GM03348 (cell line): ENCODE data around the gene ZNF625.

ENCODE experiments used
- DNase-seq: peaks from one replicate; pipeline ENCODE4 v3.0.0; 2012; ENCODE audit warnings: low spot score

The ZNF625 gene

GRCh38 chr19:12156223-12157058 lies at the start of gene ZNF625:
ZNF625 (minus strand) TSS chr19:12156734; CDS start chr19:12156558, 176 bp downstream.
- peak; percentile 96 for DNase-seq

- no peak for DNase-seq
These were observed 48.8 kb upstream of the ZNF625 start for GRCh38 chr19:12205296-12205695.

GRCh38 chr19:12202250-12202649 lies 45.7 kb upstream of the ZNF625 start:
- DNase-seq = no peak

GRCh38 chr19:12199757-12200419 lies 43.4 kb upstream of the ZNF625 start:
- DNase-seq = no peak

GRCh38 chr19:12198136-12198535 lies 41.6 kb upstream of the ZNF625 start:
- no peak for DNase-seq

GRCh38 chr19:12194827-12195731 lies 38.5 kb upstream of the ZNF625 start:
- DNase-seq = peak; percentile 10

GRCh38 chr19:12187625-12188024 lies 31.1 kb upstream of the ZNF625 start:
- DNase-seq = no peak

- no peak for DNase-seq
These were observed 23.8 kb upstream of the ZNF625 start for GRCh38 chr19:12180377-12180776.

GRCh38 chr19:12166626-12167025 lies 10.1 kb upstream of the ZNF625 start:
- no peak for DNase-seq

- DNase-seq = peak; percentile 55
These were observed 7.3 kb upstream of the ZNF625 start for GRCh38 chr19:12163826-12164225.

GRCh38 chr19:12162882-12163806 lies 6.6 kb upstream of the ZNF625 start, which contains the start of gene ZNF136:
ZNF136 (plus strand) TSS chr19:12163096; CDS start chr19:12163204, 108 bp downstream.
- DNase-seq = peak; percentile 99

GRCh38 chr19:12162513-12162881 lies 6.0 kb upstream of the ZNF625 start:
- DNase-seq = no peak

- DNase-seq = no peak
These were observed 3.4 kb upstream of the ZNF625 start for GRCh38 chr19:12159773-12160414.

GRCh38 chr19:12155324-12155860 lies 1.1 kb downstream of the ZNF625 start:
- no peak for DNase-seq

- no peak for DNase-seq
These were observed 11.2 kb downstream of the ZNF625 start for GRCh38 chr19:12145348-12145747.

GRCh38 chr19:12141405-12141736 lies 15.2 kb downstream of the ZNF625 start:
- DNase-seq = no peak

- DNase-seq = peak; percentile 91
These were observed 15.8 kb downstream of the ZNF625 start for GRCh38 chr19:12140545-12141404.

- peak; percentile 98 for DNase-seq
These were observed 16.5 kb downstream of the ZNF625 start, which contains the start of gene ZNF20 for GRCh38 chr19:12139885-12140544. ZNF20 (minus strand) TSS chr19:12140350; CDS start chr19:12140182, 168 bp downstream.

- DNase-seq = no peak
These were observed 17.3 kb downstream of the ZNF625 start for GRCh38 chr19:12139269-12139668.
